ENCODE data around the gene ULK4.

ULK4 gene

GRCh38 chr3:41250825-41251224 lies 711.1 kb downstream of the ULK4 start (continued):
- no peak for TF ChIP-seq ZBTB49 (tag by site-specific recombination; IDR thresholded peaks at IDR 0.05; ENCODE audit: low read depth)
- TF ChIP-seq SETDB1 (IDR thresholded peaks at IDR 0.05; ENCODE audit: insufficient read length, low read length), result no peak
- TF ChIP-seq ZNF561 (tag by site-specific recombination; IDR thresholded peaks at IDR 0.05; ENCODE audit: borderline replicate concordance), result no peak
- TF ChIP-seq ZNF558 (tag by site-specific recombination; IDR thresholded peaks at IDR 0.05), result no peak
- no peak for TF ChIP-seq ZSCAN18 (tag by site-specific recombination; IDR thresholded peaks at IDR 0.05)
- TF ChIP-seq ZNF311 (tag by site-specific recombination; IDR thresholded peaks at IDR 0.05; ENCODE audit: borderline replicate concordance), result no peak

GRCh38 chr3:41249318-41249717 lies 712.6 kb downstream of the ULK4 start:
- Histone ChIP-seq H3K4me3 (ENCODE audit: low read depth, low read length) (no peak overlapping the region), H3K4me1 (ENCODE audit: control insufficient read depth, insufficient read depth, low read length) (no peaks in the 10 kb centered on the region), H3K9me3 (ENCODE audit: control insufficient read depth, insufficient read depth, low read depth, low read length) (no peaks in the 10 kb centered on the region), H3K27ac (ENCODE audit: extremely low read depth, low read depth, low read length) (no peak overlapping the region), H3K36me3 (ENCODE audit: control insufficient read depth in 2 of 2, insufficient read depth in 1 of 2, low read length in 2 of 2) (peaks cover 0 to 5% of the 10 kb centered on the region in 2 experiments; a peak in 1 of 3 replicates)
- CTCF ChIA-PET, result no interaction called here
- TF ChIP-seq ZNF548 (tag by site-specific recombination; IDR thresholded peaks at IDR 0.05) (no peak), ZIC2 (tag by site-specific recombination; IDR thresholded peaks at IDR 0.05) (0 out of 2 replicates have a peak, but pooled peaks have one; percentile 21)
- POLR2A ChIA-PET, result no interaction called here

GRCh38 chr3:41248525-41248924 lies 713.4 kb downstream of the ULK4 start:
- no peak overlapping the region for H3K27ac ChIP-seq (ENCODE audit: extremely low read depth, low read depth, low read length)
- ChIA-PET POLR2A (no interaction called here), CTCF (interaction anchor here (0.6 kb wide), 1 partner anchor 63 kb away, joined by 3 read pairs; no protein-coding TSS in a partner anchor)
- no peaks in the 10 kb centered on the region for H3K4me1 ChIP-seq (ENCODE audit: control insufficient read depth, insufficient read depth, low read length)
- peaks cover 0 to 5% of the 10 kb centered on the region in 2 experiments; a peak in 1 of 3 replicates for H3K36me3 ChIP-seq (ENCODE audit: control insufficient read depth in 2 of 2, insufficient read depth in 1 of 2, low read length in 2 of 2)
- no peaks in the 10 kb centered on the region for H3K9me3 ChIP-seq (ENCODE audit: control insufficient read depth, insufficient read depth, low read depth, low read length)
- no peak overlapping the region for H3K4me3 ChIP-seq (ENCODE audit: low read depth, low read length)
- TF ChIP-seq ZBTB17 (tag by site-specific recombination; IDR thresholded peaks at IDR 0.05), result no peak
- TF ChIP-seq ZNF350 (tag by site-specific recombination; IDR thresholded peaks at IDR 0.05), result no peak
- TF ChIP-seq ZNF221 (tag by site-specific recombination; IDR thresholded peaks at IDR 0.05; ENCODE audit: borderline replicate concordance), result no peak
- no peak for TF ChIP-seq OVOL3 (tag by site-specific recombination; IDR thresholded peaks at IDR 0.05)
- TF ChIP-seq ZNF585B (tag by site-specific recombination; IDR thresholded peaks at IDR 0.05), result no peak
- TF ChIP-seq ZNF791 (tag by site-specific recombination; IDR thresholded peaks at IDR 0.05), result no peak
- TF ChIP-seq ZFP3 (tag by site-specific recombination; IDR thresholded peaks at IDR 0.05; ENCODE audit: low read depth), result no peak
- no peak for TF ChIP-seq HIC1 (tag by site-specific recombination; IDR thresholded peaks at IDR 0.05)
- TF ChIP-seq ZNF510 (tag by site-specific recombination; IDR thresholded peaks at IDR 0.05; ENCODE audit: insufficient replicate concordance), result no peak
- no peak for TF ChIP-seq ZSCAN23 (tag by site-specific recombination; IDR thresholded peaks at IDR 0.05)
- TF ChIP-seq ZNF529 (tag by site-specific recombination; IDR thresholded peaks at IDR 0.05; ENCODE audit: insufficient replicate concordance), result no peak
- no peak for TF ChIP-seq PBX3 (CRISPR knock-in tag; IDR thresholded peaks at IDR 0.05)
- TF ChIP-seq ZNF138 (tag by site-specific recombination; IDR thresholded peaks at IDR 0.05; ENCODE audit: borderline replicate concordance), result no peak
- no peak for TF ChIP-seq ZEB2 (tag by site-specific recombination; IDR thresholded peaks at IDR 0.05)
- TF ChIP-seq ZNF266 (tag by site-specific recombination; IDR thresholded peaks at IDR 0.05; ENCODE audit: low read depth), result no peak
- no peak for TF ChIP-seq ZNF624 (tag by site-specific recombination; IDR thresholded peaks at IDR 0.05)
- no peak for TF ChIP-seq PRDM6 (tag by site-specific recombination; IDR thresholded peaks at IDR 0.05)
- TF ChIP-seq ZNF202 (tag by site-specific recombination; IDR thresholded peaks at IDR 0.05; ENCODE audit: borderline replicate concordance), result no peak
